H9 (cell line): ENCODE results near the gene FRYL. TPM values are rescaled to one million over a fixed set of nuclear protein-coding genes. Genes with fewer than 3 reads are reported as not detected.

Experiments used
- DNase-seq: peaks from one replicate; pipeline ENCODE4 v3.0.0-alpha.2; 2017
- H2AFZ ChIP-seq: one replicate; pipeline ENCODE4 v1.6.1; 2013; ENCODE audit warnings: mild to moderate bottlenecking, low read length, control low read depth, moderate library complexity
- H2AK5ac ChIP-seq: 2 replicates; pipeline ENCODE4 v1.6.1; 2013; ENCODE audit warnings: low read length, control low read depth, mixed read lengths; ENCODE audit not compliant: insufficient read length
- H2BK120ac ChIP-seq: one replicate; pipeline ENCODE4 v1.6.1; 2013; ENCODE audit warnings: low read depth, mild to moderate bottlenecking, low read length, control low read depth, inconsistent platforms; ENCODE audit not compliant: poor library complexity, severe bottlenecking
- H2BK12ac ChIP-seq: 2 replicates; pipeline ENCODE4 v1.6.1; 2013; ENCODE audit warnings: low read length, control low read depth, mixed read lengths, low read depth; ENCODE audit not compliant: insufficient read length
- H2BK15ac ChIP-seq: 2 replicates; pipeline ENCODE4 v1.6.1; 2013; ENCODE audit warnings: low read depth, low read length, control low read depth
- H2BK20ac ChIP-seq: one replicate; pipeline ENCODE4 v1.6.1; 2013; ENCODE audit warnings: low read depth, mild to moderate bottlenecking, low read length, control low read depth, inconsistent platforms; ENCODE audit not compliant: poor library complexity, severe bottlenecking
- H2BK5ac ChIP-seq: 2 replicates; pipeline ENCODE4 v1.6.1; 2013; ENCODE audit warnings: low read length, control low read depth, mixed read lengths; ENCODE audit not compliant: insufficient read length
- H3K14ac ChIP-seq: 2 replicates; pipeline ENCODE4 v1.6.1; 2013; ENCODE audit warnings: low read length, control low read depth; ENCODE audit not compliant: insufficient read depth
- H3K18ac ChIP-seq: 2 replicates; pipeline ENCODE4 v1.6.1; 2013; ENCODE audit warnings: low read depth, mild to moderate bottlenecking, mixed read lengths, low read length, control low read depth; ENCODE audit not compliant: insufficient read length
- H3K23ac ChIP-seq: 2 replicates; pipeline ENCODE4 v1.6.1; 2013; ENCODE audit warnings: low read length, control low read depth, mixed read lengths, low read depth; ENCODE audit not compliant: insufficient read length
- H3K23me2 ChIP-seq: 2 replicates; pipeline ENCODE4 v1.6.1; 2013; ENCODE audit warnings: low read depth, mild to moderate bottlenecking, mixed read lengths, low read length, control low read depth; ENCODE audit not compliant: insufficient read length, poor library complexity, severe bottlenecking
- H3K27ac ChIP-seq: 2 replicates; pipeline ENCODE4 v1.5.1; 2013; ENCODE audit warnings: low read length, control low read depth, mixed read lengths, low read depth; ENCODE audit not compliant: insufficient read length
- H3K27me3 ChIP-seq: 2 replicates; pipeline ENCODE4 v1.6.1; 2013; ENCODE audit warnings: low read length, control low read depth, inconsistent platforms; ENCODE audit not compliant: insufficient read depth
- H3K4ac ChIP-seq: 2 replicates; pipeline ENCODE4 v1.6.1; 2013; ENCODE audit warnings: low read depth, mild to moderate bottlenecking, control low read depth, inconsistent platforms, low read length, moderate library complexity
- H3K4me1 ChIP-seq: 2 replicates; pipeline ENCODE4 v1.6.1; 2013; ENCODE audit warnings: low read length, control low read depth, inconsistent platforms; ENCODE audit not compliant: insufficient read depth
- H3K4me2 ChIP-seq: 2 replicates; pipeline ENCODE4 v1.6.1; 2013; ENCODE audit warnings: low read length, control low read depth, mixed read lengths; ENCODE audit not compliant: insufficient read length, insufficient read depth
- H3K56ac ChIP-seq: 2 replicates; pipeline ENCODE4 v1.6.1; 2013; ENCODE audit warnings: low read depth, mild to moderate bottlenecking, mixed read lengths, low read length, control low read depth; ENCODE audit not compliant: insufficient read length
- H3K79me1 ChIP-seq: 2 replicates; pipeline ENCODE4 v1.6.1; 2013; ENCODE audit warnings: low read depth, mild to moderate bottlenecking, moderate library complexity, low read length, control low read depth, inconsistent platforms; ENCODE audit not compliant: insufficient read depth, poor library complexity, severe bottlenecking
- H3K79me2 ChIP-seq: 2 replicates; pipeline ENCODE4 v1.6.1; 2013; ENCODE audit warnings: low read length, control low read depth, inconsistent platforms; ENCODE audit not compliant: insufficient read depth
- H3K9ac ChIP-seq: 2 replicates; pipeline ENCODE4 v1.6.1; 2013; ENCODE audit warnings: low read length, control low read depth, mixed read lengths; ENCODE audit not compliant: insufficient read length; ENCODE audit errors: extremely low read depth
- H3K9me3 ChIP-seq: one replicate; pipeline ENCODE4 v1.6.1; 2013; ENCODE audit warnings: low read depth, low read length, inconsistent platforms; ENCODE audit not compliant: control insufficient read depth
- H3T11ph ChIP-seq: one replicate; pipeline ENCODE4 v1.6.1; 2013; ENCODE audit warnings: mild to moderate bottlenecking, low read length, control low read depth, inconsistent platforms
- H4K20me1 ChIP-seq: one replicate; pipeline ENCODE4 v1.6.1; 2013; ENCODE audit not compliant: control insufficient read depth, insufficient read length, insufficient read depth
- H4K5ac ChIP-seq: 2 replicates; pipeline ENCODE4 v1.6.1; 2013; ENCODE audit warnings: low read depth, mild to moderate bottlenecking, mixed read lengths, low read length, control low read depth; ENCODE audit not compliant: insufficient read length
- H4K8ac ChIP-seq: replicated peaks from 2 replicates; pipeline ENCODE4 v1.6.1; 2013; ENCODE audit warnings: low read length, control low read depth, mixed read lengths, low read depth; ENCODE audit not compliant: insufficient read length
- H4K91ac ChIP-seq: 2 replicates; pipeline ENCODE4 v1.6.1; 2013; ENCODE audit warnings: low read depth, mild to moderate bottlenecking, moderate library complexity, mixed read lengths, low read length, control low read depth; ENCODE audit not compliant: insufficient read length
- H3K27ac Mint-ChIP-seq, 3 experiments: 2 replicates in 2 of 3; 3 replicates in 1 of 3; pipeline ENCODE4 v1.8.0; 2020 to 2021; ENCODE audit warnings: mixed read lengths in 3 of 3, mild to moderate bottlenecking in 1 of 3, moderate library complexity in 1 of 3
- H3K27me3 Mint-ChIP-seq: 2 replicates; pipeline ENCODE4 v1.8.0; 2021; ENCODE audit warnings: low read depth, mild to moderate bottlenecking, moderate library complexity, mixed read lengths
- H3K36me3 Mint-ChIP-seq, 3 experiments: 2 replicates in 2 of 3; 3 replicates in 1 of 3; pipeline ENCODE4 v1.8.0; 2020 to 2021; ENCODE audit warnings: low read depth in 3 of 3, mixed read lengths in 3 of 3; ENCODE audit not compliant: insufficient read depth in 1 of 3
- H3K4me1 Mint-ChIP-seq, 2 experiments: 2 replicates each; pipeline ENCODE4 v1.8.0; 2020; ENCODE audit warnings: mixed read lengths in 2 of 2
- H3K4me3 Mint-ChIP-seq, 2 experiments: 2 replicates in 1 of 2; 3 replicates in 1 of 2; pipeline ENCODE4 v1.8.0; 2020 to 2021; ENCODE audit warnings: mild to moderate bottlenecking in 2 of 2, mixed read lengths in 2 of 2, moderate library complexity in 1 of 2
- H3K9me3 Mint-ChIP-seq, 2 experiments: 2 replicates in 1 of 2; 3 replicates in 1 of 2; pipeline ENCODE4 v1.8.0; 2020; ENCODE audit warnings: mild to moderate bottlenecking in 2 of 2, mixed read lengths in 2 of 2, moderate library complexity in 1 of 2
- WGBS: extraction: QIAGEN DNeasy Blood & Tissue Kit; methylation state at CpG from one replicate; pipeline ENCODE4 v1.1.7; 2013; ENCODE audit warnings: missing lambda C conversion rate, low lambda C conversion rate, mixed read lengths; ENCODE audit not compliant: insufficient read length; ENCODE audit errors: extremely low coverage; 5-methylcytosine and 5-hydroxymethylcytosine counted together
- total RNA-seq: library from RNA; stranded (reverse); gene quantifications from 2 replicates; pipeline ENCODE4 v1.2.1, GENCODE V29; 2021
- TF ChIP-seq, protein P1 (sequence below): fragments of 200-600 bp; sonication (generic); conservative IDR thresholded peaks from 3 replicates; pipeline ENCODE4 v1.8.0; 2021; ENCODE audit warnings: antibody characterized with exemption, mild to moderate bottlenecking

Gene FRYL
- total RNA-seq, 1 experiment from 2014 or later = 31.5 TPM

DNA sequence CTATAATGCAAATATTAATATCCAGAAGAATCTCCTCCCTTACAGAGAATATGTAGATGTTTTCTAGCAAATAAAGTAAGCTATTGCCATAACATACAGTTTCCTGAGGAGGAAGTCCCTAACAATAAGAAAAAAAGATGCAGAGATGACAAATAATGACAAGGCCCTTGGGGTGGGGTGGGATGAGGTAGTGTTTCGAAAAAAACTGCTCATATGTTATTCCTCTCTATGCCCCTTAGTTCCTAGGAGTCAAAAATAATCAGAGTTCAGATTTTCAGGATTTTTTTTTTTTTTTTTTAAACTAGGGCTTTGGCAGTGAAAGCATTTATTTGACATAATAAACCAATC, 191.0 kb downstream of the FRYL start:
- H3K4me1 Mint-ChIP-seq = peaks cover under 1% of the 10 kb centered on the region in 2 experiments; a peak in 3 of 4 replicates
- Histone ChIP-seq H3K18ac (no peak overlapping the region), H3K9ac (no peak overlapping the region), H2BK12ac (no peak overlapping the region), H2BK5ac (no peak overlapping the region), H3K4me1 (no peaks in the 10 kb centered on the region), H2AK5ac (no peak overlapping the region), H4K5ac (no peak overlapping the region), H2BK120ac (no peak overlapping the region), H4K8ac (no peak overlapping the region), H3K79me2 (no peaks in the 10 kb centered on the region), H3K27me3 (no peaks in the 10 kb centered on the region), H3K23me2 (no peaks in the 10 kb centered on the region), H3K4ac (no peak overlapping the region), H4K91ac (no peak overlapping the region), H2BK15ac (no peak overlapping the region), H3K4me2 (no peak overlapping the region), H3K14ac (no peak overlapping the region), H3K9me3 (no peaks in the 10 kb centered on the region), H3K79me1 (no peaks in the 10 kb centered on the region), H3K23ac (no peak overlapping the region), H2AFZ (no peak overlapping the region), H3T11ph (no peak overlapping the region), H3K27ac (no peak overlapping the region), H2BK20ac (no peak overlapping the region), H4K20me1 (no peaks in the 10 kb centered on the region), H3K56ac (no peak overlapping the region)
- H3K27me3 Mint-ChIP-seq = no peaks in the 10 kb centered on the region
- no peak overlapping the region for H3K4me3 Mint-ChIP-seq
- no peaks in the 10 kb centered on the region for H3K9me3 Mint-ChIP-seq
- DNase-seq = no peak
- WGBS = no CpG with 5 or more reads among the region's 1 CpG
- TF ChIP-seq, protein P1, sequence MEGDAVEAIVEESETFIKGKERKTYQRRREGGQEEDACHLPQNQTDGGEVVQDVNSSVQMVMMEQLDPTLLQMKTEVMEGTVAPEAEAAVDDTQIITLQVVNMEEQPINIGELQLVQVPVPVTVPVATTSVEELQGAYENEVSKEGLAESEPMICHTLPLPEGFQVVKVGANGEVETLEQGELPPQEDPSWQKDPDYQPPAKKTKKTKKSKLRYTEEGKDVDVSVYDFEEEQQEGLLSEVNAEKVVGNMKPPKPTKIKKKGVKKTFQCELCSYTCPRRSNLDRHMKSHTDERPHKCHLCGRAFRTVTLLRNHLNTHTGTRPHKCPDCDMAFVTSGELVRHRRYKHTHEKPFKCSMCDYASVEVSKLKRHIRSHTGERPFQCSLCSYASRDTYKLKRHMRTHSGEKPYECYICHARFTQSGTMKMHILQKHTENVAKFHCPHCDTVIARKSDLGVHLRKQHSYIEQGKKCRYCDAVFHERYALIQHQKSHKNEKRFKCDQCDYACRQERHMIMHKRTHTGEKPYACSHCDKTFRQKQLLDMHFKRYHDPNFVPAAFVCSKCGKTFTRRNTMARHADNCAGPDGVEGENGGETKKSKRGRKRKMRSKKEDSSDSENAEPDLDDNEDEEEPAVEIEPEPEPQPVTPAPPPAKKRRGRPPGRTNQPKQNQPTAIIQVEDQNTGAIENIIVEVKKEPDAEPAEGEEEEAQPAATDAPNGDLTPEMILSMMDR = no peak
- no peak overlapping the region for H3K27ac Mint-ChIP-seq
- H3K36me3 Mint-ChIP-seq = peaks cover 8 to 27% (median 23%) of the 10 kb centered on the region in 3 experiments; a peak in 6 of 7 replicates
